ENCODE results near the gene CDYL. TPM values are rescaled to one million over a fixed set of nuclear protein-coding genes. Genes with fewer than 3 reads are reported as not detected.

CDYL gene
- total RNA-seq, 1 experiment from 2014 or later: 60.8 TPM

- Histone ChIP-seq H3K36me3 (ENCODE audit: low read depth) (no peaks in the 10 kb centered on the region), H3K4me3 (no peak overlapping the region), H3K79me2 (ENCODE audit: low read depth) (no peaks in the 10 kb centered on the region), H4K20me1 (ENCODE audit: insufficient read depth) (no peaks in the 10 kb centered on the region), H3K27me3 (ENCODE audit: insufficient read depth, low read depth) (no peaks in the 10 kb centered on the region), H3K27ac (no peak overlapping the region), H2AFZ (no peak overlapping the region), H3K9me2 (ENCODE audit: insufficient read depth) (no peaks in the 10 kb centered on the region), H3K9me3 (ENCODE audit: insufficient read depth, low read depth) (no peaks in the 10 kb centered on the region), H3K4me2 (no peak overlapping the region), H3K4me1 (replicated peaks; ENCODE audit: insufficient read depth) (no peaks in the 10 kb centered on the region), H3F3A (ENCODE audit: insufficient read depth, low read depth) (no peaks in the 10 kb centered on the region)
- intact Hi-C loops (cut with micrococcal nuclease; ENCODE audit: unreplicated experiment): no loop called here
- CTCF ChIA-PET: no interaction called here
- POLR2A ChIA-PET (ENCODE audit: unreplicated experiment): no interaction called here
- no peak for DNase-seq
- no peak for TF ChIP-seq CTCF (conservative IDR thresholded peaks at IDR 0.05)
- TF ChIP-seq EZH2 (IDR thresholded peaks at IDR 0.05; ENCODE audit: low read depth): no peak
- no TSS peak for BruUV-seq (replicated peaks)
Measured at GRCh38 chr6:4747588-4747987, 28.6 kb upstream of the CDYL start.

GRCh38 chr6:4751823-4752464, 24.3 kb upstream of the CDYL start:
- BruUV-seq (replicated peaks): no TSS peak
- intact Hi-C loops (cut with micrococcal nuclease; ENCODE audit: unreplicated experiment): no loop called here

GRCh38 chr6:4756247-4756646, 20.0 kb upstream of the CDYL start:
- Histone ChIP-seq H3K9me3 (ENCODE audit: insufficient read depth, low read depth) (no peaks in the 10 kb centered on the region), H4K20me1 (ENCODE audit: insufficient read depth) (no peaks in the 10 kb centered on the region), H3K36me3 (ENCODE audit: low read depth) (no peaks in the 10 kb centered on the region), H2AFZ (no peak overlapping the region), H3K27ac (no peak overlapping the region), H3K9me2 (ENCODE audit: insufficient read depth) (no peaks in the 10 kb centered on the region), H3K79me2 (ENCODE audit: low read depth) (no peaks in the 10 kb centered on the region), H3K4me1 (replicated peaks; ENCODE audit: insufficient read depth) (no peaks in the 10 kb centered on the region), H3K27me3 (ENCODE audit: insufficient read depth, low read depth) (no peaks in the 10 kb centered on the region), H3F3A (ENCODE audit: insufficient read depth, low read depth) (no peaks in the 10 kb centered on the region), H3K4me2 (no peak overlapping the region), H3K4me3 (no peak overlapping the region)
- intact Hi-C loops (cut with micrococcal nuclease; ENCODE audit: unreplicated experiment): no loop called here
- ChIA-PET CTCF (no interaction called here), POLR2A (ENCODE audit: unreplicated experiment) (no interaction called here)
- no TSS peak for BruUV-seq (replicated peaks)
- no peak for TF ChIP-seq CTCF (conservative IDR thresholded peaks at IDR 0.05)
- no peak for TF ChIP-seq EZH2 (IDR thresholded peaks at IDR 0.05; ENCODE audit: low read depth)
- DNase-seq: no peak

More at GRCh38 chr6:4751823-4752464, 24.3 kb upstream of the CDYL start:
- H3F3A ChIP-seq (ENCODE audit: insufficient read depth, low read depth): no peaks in the 10 kb centered on the region
- CTCF ChIA-PET: no interaction called here
- H3K9me3 ChIP-seq (ENCODE audit: insufficient read depth, low read depth): no peaks in the 10 kb centered on the region
- H3K4me2 ChIP-seq: no peak overlapping the region
- H3K27me3 ChIP-seq (ENCODE audit: insufficient read depth, low read depth): no peaks in the 10 kb centered on the region
- H2AFZ ChIP-seq: no peak overlapping the region
- DNase-seq: no peak
- H3K9me2 ChIP-seq (ENCODE audit: insufficient read depth): no peaks in the 10 kb centered on the region
- H4K20me1 ChIP-seq (ENCODE audit: insufficient read depth): no peaks in the 10 kb centered on the region
- TF ChIP-seq EZH2 (IDR thresholded peaks at IDR 0.05; ENCODE audit: low read depth) (no peak), CTCF (conservative IDR thresholded peaks at IDR 0.05) (no peak)
- POLR2A ChIA-PET (ENCODE audit: unreplicated experiment): no interaction called here
- H3K4me3 ChIP-seq: no peak overlapping the region
- H3K79me2 ChIP-seq (ENCODE audit: low read depth): no peaks in the 10 kb centered on the region
- H3K27ac ChIP-seq: no peak overlapping the region
- H3K4me1 ChIP-seq (replicated peaks; ENCODE audit: insufficient read depth): no peaks in the 10 kb centered on the region
- no peaks in the 10 kb centered on the region for H3K36me3 ChIP-seq (ENCODE audit: low read depth)

Measured in PC-9 (cell line).